GM19395 (cell line): ENCODE measurements around the gene NRTN.
"Not testable (repeated sequence)": the region's sequence is repeated elsewhere in the genome, so short reads cannot be mapped to it uniquely, and the experiment has no call there.

Experiments used
- ATAC-seq: cut with Tn5 transposase; IDR thresholded peaks from one replicate; pipeline ENCODE4 v1.9.1; 2021; ENCODE audit warnings: mild to moderate bottlenecking, moderate library complexity; ENCODE audit not compliant: unreplicated experiment

NRTN gene

DNA sequence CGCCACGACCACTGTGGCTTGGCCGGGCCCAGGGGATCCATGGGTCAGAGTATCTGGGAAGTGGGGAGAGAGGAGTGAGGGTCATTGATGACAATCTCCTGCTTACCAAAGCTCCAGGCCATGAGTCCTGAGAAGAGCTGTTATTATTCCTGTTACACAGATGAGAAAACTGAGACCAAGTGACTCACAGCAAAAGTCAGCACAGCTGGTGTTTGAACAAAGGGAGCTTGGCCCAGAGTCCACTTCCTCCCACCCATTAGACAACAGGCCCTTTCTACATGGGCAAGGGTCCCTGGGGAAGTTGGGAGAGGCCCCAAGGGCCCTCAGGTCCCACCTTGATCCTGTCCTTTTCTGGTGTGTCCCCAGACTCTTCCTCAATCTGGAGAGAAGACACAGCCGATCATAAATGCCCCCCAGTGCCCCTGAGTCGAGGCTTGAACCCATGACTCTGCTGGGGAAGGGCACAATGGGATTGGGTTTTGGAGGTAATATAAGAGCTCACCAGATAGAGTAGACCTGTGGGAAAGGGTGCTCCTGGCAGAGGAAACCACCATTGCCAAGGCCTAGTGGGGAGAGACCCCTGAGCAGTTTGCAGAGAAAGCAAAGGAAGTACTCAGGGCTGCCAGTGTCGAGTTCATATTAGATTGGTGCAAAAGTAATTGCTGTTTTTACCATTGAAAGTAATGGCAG, 27.8 kb downstream of the NRTN start:
- ATAC-seq, result no peak

DNA sequence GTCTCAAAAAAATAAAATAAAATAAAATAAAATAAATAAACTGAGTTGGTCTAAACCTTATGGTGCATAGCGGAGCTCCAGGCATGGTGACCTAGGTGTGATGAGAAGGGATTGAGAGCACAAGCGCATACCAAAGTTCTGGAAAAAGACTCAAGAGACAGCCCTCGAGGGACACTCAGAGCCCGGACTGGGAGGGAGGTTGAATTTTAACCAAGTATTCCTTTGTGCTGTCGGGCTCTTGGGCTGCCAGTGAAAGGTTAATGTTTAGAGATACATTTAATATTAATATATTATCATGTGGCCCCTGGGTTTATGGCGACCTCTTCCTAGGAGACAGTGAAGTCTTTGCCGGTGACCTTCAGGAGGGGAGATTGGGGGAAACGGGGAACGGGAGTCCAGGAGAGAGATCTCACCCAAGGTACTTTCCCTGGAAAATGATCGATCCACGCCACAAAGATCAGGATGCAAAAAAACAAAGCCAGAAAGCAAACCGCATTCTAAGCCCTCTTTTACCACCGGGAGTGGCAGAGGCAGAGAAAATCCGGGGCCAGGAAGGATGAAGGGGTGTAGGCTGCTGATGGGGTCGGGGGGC, 33.0 kb downstream of the NRTN start:
- ATAC-seq, result no peak

DNA sequence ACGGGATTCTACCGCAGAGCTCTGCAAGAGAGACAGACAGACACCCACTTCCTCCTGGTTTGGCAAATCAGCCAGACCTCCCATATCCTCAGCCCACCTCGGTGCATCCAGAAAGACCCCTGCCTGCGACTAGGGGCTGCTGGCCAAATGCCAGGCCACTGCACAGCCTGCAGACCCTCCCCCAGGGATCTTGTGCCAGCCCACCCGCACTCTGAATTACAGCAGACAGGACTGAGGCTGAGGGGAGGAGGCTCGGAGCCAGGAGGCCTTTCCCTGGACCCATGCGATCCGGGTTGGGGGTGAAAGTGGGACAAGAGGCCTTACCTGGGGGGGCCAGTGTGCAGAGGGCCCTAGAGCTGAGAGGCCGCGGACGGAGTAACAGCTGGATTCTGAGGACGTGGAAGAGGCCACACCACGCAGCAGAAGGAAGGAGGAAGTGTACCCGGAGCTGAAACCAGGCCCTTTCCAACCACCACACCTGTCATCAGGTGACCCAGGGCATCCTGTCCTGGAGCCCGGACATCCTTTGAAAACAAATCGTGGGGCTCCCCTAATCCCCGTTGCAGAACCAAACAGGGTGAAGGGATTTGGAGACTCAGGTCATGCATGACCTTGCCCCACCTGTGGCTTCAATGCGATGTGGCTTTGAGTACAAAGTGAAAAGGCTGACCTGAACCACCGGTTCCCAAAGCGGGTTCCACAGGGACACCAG, 33.6 kb downstream of the NRTN start:
- no peak for ATAC-seq

DNA sequence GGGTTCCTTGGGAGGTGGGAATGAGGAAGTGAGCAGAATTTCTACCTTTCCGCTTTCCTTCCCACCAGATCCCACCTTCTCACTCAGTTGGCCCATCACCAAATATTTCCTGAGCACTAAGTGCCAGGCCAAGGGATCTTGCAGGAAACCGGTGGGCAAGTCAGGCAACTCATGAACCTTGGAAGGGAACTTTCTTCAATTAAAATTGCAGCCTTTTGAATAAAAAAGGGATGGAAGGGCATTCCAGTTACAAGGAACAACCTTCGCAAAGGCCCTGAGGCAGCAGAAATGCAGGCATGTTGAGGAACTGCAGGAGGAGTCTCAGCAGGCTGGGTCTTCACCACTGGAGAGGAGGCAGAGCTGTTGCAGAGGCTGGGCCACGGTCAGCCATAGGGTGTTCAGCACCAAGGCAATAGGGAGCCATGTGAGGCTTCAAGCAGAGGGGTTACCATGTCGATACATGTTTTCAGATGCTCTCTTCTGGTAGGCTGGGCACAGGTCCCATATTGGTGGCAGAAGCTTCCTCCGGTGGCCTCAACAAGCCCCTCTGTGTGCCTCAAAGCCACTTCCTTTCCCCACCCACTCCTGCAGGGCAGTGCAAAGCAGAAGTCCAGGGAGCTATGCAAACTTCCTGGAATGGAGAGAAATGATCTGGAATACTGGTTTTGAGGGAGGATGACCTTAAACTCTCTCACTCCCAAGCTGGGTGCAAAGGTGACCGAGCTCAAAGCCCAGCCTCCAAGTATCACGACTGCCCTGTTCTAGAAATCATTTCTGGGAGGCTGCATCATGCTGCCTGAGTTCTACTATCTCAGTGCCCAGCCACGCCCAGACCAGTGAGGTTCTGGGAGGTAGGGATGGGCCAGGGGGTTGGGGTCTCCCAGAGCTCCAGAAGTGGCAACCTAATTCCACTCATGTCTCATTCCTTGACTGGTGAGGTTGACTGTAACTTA, 34.5 kb downstream of the NRTN start, which contains the start of gene FUT6:
Gene FUT6 (minus strand): TSS at position 638 of the 953 bp plus-strand sequence. CDS start 7,135 bp downstream, outside the sequence.
- no peak for ATAC-seq

DNA sequence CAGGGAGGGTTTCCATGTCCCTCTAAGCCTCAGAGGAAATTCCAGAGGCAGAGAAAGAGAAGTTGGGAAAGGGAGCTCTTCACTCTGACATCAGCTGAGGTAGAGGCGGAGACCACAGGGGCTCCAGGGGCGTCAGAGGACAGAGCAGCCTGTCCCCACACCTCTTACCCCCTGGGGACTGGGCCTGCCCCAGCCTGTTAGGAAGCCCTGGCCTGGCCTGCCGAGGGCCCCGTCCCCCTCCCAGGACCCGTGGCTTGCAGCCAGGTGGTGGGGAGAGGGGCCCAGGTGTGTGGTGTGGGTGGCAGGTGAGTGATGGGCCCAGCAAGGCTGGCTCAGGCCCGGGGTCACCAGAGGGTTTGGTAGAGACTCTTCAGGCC, 36.9 kb downstream of the NRTN start:
- ATAC-seq, result not testable (repeated sequence)

DNA sequence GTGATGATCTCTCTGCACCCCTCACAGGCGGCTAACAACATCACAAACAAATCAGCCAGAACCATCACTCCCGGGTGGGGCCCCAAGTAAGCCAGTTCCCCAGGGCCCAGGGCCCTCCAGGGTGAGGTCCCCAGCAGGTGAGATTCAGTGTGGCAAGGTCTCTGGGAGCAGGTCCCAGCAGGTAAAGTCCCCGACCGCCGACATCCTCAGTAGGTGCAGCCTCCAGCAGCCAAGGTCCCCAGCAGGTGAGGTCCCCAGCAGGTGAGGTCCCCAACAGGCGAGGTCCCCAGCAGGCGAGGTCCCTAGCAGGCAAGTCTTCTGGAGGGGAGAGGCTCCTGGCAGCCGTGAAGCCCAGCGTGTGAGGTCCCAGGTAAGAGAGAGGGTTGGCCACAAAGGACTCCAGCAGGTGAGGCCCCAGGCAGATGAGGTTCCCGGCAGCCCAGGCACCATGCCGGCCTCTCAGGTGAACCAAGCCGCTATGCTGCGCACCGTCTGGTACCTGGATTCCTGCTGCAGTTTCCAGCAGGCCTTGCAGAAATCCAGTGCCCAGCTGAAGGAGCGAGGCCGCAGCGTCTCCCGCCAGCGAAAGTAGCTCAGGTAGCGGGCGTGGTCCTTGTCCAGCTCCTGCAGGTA, 38.5 kb downstream of the NRTN start:
- ATAC-seq, result no peak

DNA sequence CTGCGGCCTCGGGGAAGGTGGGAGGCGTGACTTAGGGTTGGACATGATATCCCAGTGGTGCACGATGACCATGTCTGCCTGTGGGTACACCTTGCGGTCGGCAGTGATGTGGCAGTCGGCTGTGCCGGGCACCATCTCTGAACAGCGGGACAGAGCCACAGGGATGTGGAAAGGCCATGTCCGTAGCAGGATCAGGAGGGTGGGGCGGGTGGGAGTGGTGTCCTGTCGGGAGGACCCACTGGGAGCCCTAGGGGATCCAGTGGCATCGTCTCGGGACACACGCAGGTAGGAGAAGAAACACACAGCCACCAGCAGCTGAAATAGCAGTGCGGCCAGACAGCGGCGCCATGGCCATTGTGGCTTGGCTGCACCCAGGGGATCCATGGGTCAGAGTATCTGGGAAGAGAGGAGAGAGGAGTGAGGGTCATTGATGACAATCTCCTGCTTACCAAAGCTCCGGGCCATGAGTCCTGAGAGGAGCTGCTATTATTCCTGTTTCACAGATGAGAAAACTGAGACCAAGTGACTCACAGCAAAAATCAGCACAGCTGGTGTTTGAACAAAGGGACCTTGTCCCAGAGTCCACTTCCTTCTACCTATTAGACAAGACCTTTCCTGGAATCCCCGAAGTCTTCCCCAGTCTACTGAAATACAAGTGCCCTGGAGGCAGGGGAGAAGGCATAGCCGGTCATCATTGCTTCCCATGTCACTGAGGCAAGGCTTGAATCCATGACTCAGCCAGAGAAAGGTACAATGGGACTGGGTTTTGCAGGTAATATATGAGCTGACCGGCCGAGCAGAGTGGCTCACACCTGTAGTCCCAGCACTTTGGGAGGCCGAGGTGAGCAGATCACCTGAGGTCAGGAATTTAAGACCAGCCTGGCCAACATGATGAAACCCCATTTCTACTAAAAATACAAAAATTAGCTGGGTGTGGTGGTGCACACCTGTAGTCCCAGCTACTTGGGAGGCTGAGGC, 39.9 kb downstream of the NRTN start:
- no peak for ATAC-seq

DNA sequence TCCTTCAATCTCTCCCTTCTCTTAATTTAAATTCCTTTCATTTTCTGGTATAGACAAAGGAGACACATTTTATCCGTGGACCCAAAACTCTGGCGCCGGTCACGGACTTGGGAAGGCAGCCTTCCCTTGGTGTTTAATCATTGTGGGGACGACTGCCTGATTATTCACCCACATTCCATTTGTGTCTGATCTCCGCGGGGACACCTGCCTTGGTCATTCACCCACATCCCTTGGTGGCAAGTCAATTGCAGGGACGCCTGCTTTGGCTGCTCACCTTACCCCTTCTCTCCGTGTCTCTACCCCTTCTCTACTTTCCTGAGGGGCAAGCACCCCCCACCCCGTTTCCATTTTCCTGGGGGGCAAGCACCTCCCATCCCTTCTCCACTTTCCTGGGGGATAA, 43.0 kb downstream of the NRTN start:
- not testable (repeated sequence) for ATAC-seq

DNA sequence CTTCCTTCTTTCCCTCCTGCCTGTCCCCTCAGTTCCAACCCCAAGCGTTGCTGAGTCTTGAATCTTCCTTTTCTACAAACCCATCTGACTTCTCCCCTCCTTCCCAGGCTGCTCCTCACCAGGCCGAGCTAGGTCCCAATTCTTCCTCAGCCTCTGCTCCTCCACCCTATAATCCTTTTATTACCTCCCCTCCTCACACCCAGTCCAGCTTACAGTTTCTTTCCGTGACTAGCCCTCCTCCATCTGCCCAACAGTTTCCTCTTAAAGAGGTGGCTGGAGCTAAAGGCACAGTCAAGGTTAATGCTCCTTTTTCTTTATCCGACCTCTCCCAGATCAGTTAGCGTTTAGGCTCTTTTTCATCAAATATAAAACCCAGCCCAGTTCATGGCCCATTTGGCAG, 43.8 kb downstream of the NRTN start:
- ATAC-seq, result not testable (repeated sequence)

DNA sequence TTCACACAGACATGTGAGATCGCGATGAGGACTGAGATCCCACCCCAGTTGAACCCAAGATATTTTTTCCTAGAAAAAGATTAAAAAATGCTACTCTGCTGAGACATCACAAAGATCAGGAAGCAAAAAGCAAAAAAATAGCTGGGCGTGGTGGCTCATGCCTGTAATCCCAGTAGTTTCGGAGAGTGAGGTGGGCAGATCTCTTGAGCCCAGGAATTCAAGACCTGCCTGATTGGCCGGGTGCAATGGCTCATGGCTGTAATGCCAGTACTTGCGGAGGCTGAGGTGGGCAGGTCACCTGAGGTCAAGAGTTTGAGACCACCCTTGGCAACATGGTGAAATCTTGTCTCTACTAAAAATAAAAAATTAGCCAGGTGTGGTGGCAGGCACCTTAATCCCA, 45.3 kb downstream of the NRTN start:
- ATAC-seq, result no peak

DNA sequence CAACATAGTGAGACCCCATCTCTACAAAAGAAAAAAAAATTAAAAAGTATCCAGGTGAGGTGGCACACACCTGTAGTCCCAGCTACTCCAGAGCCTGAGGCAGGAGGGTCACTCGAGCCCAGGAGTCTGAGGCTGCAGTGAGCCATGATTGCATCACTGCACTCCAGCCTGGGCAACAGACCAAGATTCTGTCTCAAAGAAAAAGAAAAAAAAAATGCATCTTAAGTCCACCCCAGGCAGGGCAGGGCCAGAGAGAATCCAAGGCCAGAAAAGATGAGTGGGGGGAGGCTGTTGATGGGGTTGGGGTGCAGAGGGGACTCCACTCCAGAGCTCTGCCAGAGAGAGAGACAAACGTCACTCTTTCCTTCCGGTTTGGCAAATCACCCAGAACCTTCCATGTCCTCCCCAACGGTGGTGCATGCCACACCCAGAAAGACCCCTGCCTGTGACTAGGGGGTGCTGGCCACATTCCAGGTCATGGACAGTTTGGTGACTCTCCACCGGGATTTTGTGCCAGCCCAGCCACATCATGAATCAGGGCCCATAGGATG, 46.0 kb downstream of the NRTN start:
- ATAC-seq, result no peak

DNA sequence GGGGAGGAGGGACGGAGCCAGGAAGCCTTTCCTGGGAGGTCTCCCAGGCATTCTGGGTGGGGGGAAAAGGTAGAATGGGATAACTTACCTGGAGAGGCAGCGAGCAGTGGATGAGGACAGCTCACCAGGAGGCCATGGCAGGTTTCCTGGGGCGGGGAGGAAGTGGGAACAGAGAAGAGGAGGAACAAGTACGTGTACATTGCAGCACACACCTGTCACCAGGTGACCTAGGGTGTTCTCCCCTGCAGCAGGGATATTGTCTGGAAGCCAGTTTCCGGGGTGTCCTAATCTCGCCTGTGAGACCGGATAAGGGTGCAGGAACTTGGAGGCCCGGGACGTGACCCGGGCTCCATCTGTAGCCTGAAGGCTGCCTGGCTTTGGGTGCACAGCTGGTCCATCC, 46.4 kb downstream of the NRTN start, which contains the start of gene FUT3:
Gene FUT3 (minus strand): TSS at position 148 of the 400 bp plus-strand sequence.
- no peak for ATAC-seq

DNA sequence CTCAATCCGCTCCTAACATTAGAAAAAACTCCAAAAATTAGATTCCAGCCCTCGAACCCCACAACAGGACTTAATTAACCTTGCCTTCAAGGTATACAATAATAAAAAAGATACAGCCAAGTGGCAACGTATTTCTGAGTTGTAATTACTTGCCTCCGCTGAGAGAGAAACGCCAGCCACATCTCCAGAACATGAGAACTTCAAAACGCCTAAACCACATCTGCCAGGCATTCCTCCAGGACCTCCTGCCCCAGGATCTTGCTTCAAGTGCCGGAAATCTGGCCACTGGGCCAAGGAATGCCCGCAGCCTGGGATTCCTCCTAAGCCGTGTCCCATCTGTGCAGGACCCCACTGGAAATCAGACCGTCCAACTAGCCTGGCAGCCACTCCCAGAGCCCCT, 49.3 kb downstream of the NRTN start:
- not testable (repeated sequence) for ATAC-seq

DNA sequence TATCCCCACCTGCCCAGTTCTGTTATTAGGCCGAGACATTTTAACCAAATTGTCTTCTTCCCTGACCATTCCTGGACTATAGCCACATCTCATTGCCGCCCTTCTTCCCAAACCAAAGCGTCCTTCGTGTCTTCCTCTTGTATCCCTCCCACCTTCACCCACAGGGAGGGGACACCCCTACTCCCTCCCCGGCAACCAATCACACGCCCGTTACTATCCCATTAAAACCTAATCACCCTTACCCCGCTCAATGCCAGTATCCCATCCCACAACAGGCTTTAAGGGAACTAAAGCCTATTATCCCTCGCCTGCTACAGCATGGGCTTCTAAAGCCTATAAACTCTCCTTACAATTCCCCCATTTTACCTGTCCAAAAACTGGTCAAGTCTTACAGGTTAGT, 50.3 kb downstream of the NRTN start:
- ATAC-seq, result not testable (repeated sequence)

DNA sequence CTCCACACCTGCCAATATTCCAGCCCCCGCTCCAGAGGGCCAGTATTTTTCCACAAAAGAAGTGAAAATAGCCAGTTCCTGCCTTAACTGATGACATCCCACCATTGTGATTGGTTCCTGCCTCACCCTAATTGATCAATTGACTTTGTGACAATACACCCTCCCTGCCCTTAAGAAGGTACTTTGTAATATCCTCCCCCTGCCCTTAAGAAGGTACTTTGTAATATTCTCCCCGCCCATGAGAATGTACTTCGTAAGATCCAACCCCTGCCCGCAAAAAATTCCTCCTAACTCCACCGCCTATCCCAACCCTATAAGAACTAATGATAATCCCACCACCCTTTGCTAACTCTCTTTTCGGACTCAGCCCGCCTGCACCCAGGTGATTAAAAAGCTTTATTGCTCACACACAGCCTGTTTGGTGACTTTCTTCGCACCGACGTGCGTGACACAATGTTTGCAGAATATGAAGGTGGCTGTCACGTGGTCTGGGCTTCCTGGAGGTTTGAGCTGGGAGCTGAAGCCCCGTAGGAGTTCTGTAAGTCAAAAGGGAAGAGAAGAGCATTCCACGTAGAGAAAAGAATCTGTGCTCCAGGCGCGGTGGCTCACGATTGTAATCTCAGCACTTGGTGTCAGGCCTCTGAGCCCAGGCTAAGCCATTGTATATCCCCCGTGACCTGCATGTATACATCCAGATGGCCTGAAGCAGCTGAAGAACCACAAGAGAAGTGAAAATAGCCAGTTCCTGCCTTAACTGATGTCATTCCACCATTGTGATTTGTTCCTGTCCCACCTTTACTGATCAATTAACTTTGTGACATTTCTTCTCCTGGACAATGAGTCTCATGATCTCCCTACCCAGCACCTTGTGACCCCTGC, 52.6 kb downstream of the NRTN start:
- no peak for ATAC-seq

DNA sequence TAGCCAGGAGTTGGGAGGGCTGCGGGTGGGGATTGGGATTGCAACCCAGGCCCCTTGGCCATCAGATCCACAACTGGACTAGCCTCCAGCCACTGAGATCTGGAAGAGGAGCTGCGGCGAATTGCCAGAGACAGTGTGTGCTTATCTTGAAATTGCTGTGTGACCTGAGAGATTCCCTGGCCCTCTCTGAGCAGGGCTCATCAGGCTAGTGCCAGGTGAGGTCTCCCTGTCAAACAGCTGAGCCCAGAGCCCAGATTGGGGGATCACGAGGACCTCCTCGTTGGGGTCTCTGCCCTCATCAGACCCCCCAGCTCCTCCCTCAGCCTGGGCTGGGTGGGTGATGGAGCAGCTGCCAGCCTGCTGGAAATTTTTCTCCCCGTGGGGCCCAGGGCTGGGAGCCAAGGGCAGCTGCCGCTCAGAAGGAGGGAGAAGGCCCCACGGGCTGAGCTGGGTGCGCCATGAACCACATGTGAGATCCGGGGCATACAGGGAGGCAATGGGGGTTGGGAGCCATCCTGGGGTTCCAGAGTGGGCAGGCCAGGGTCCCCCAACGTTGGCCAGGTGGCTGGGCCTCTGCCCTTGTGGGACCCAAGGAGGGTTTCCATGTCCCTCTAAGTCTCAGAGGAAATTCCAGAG, 58.3 kb downstream of the NRTN start:
- ATAC-seq, result no peak

DNA sequence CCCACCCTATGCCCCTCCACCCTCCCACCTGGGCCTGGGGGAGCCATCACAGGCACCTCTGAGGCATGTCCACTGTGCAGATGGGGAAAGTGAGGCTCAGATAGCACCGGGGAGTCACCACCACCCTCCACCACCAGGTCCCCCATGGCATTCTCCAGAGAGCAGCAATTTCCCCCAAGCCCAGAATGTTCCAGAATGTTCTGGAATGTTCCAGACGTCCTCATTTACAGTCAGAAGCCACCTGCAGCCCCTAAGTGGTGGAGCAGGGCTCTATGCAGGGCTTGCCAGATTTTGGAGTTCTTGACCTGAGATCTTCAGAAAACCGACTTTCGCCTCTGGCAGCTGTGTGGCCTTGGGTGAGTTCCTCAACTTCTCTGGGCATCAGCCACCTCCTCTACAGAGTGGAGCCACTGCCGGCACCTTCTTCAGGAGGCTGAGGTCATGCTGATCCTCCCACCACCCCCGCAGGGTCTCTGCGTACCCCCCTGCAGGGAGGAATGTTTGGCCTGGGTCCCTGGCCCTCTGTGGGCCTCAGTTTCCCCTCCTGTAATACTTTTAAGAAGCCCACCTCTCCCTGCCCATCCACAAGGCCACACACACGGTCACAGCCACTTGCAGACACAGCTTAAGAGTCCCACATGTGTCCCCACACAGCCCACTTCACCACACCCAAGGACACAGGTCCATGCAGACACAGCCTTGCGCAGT, 59.3 kb downstream of the NRTN start:
- ATAC-seq, result no peak
